SK-N-SH treated with all-trans-retinoic acid at 6 μM for 48 hours (cell line): ENCODE results near the gene GRHL1.

Experiments used
- CREB5 ChIP-seq: fragments of 250-450 bp; sonication (Bioruptor Pico); IDR thresholded peaks from 2 replicates; pipeline ENCODE4 v1.5.1; 2020; ENCODE audit warnings: low read depth, mild to moderate bottlenecking, moderate library complexity
- PATZ1 ChIP-seq: fragments of 250-450 bp; sonication (Bioruptor Pico); IDR thresholded peaks from 2 replicates; pipeline ENCODE4 v1.8.0; 2020; ENCODE audit warnings: mild to moderate bottlenecking, moderate library complexity, borderline replicate concordance
- RARB ChIP-seq: fragments of 250-450 bp; sonication (Bioruptor Pico); IDR thresholded peaks from 2 replicates; pipeline ENCODE4 v1.8.0; 2021; ENCODE audit warnings: mild to moderate bottlenecking, moderate library complexity
- SNAI2 ChIP-seq: fragments of 250-450 bp; sonication (Bioruptor Pico); IDR thresholded peaks from 2 replicates; pipeline ENCODE4 v1.5.0; 2020; ENCODE audit warnings: mild to moderate bottlenecking, moderate library complexity
- TCF4 ChIP-seq: fragments of 250-450 bp; sonication (Bioruptor Pico); IDR thresholded peaks from 2 replicates; pipeline ENCODE4 v1.8.0; 2021; ENCODE audit warnings: mild to moderate bottlenecking, moderate library complexity, borderline replicate concordance
- ZFP30 ChIP-seq: fragments of 450-650 bp; formaldehyde crosslinking; IDR thresholded peaks from 2 replicates; pipeline ENCODE4 v1.5.0; 2022; ENCODE audit warnings: mild to moderate bottlenecking, moderate library complexity

GRCh38 chr2:10008809-10009176, 57.3 kb downstream of the GRHL1 start:
- TF ChIP-seq PATZ1 (CRISPR knock-in tag) (no peak), TCF4 (CRISPR knock-in tag) (no peak), CREB5 (CRISPR knock-in tag) (no peak), ZFP30 (CRISPR knock-in tag) (no peak), RARB (CRISPR knock-in tag) (no peak), SNAI2 (CRISPR knock-in tag) (no peak)
